HepG2 (cell line): ENCODE measurements around the gene GADD45GIP1. TPM values are rescaled to one million over a fixed set of nuclear protein-coding genes. Genes with fewer than 3 reads are reported as not detected.

Source experiments
- ATAC-seq: fragments of 200-7000 bp; cut with Tn5 transposase; 3 replicates; pipeline ENCODE4 v1.9.1; 2020; ENCODE audit warnings: mild to moderate bottlenecking, moderate library complexity
- BruUV-seq: library from RNA; stranded (reverse); fragments of 400-500 nt; replicated peaks from 2 replicates; lab custom pipeline; 2021; lab: Mats Ljungman, UMichigan
- CTCF ChIA-PET: fragments of 300-600 bp; formaldehyde crosslinking; extraction: SDS; loops from one replicate; lab custom pipeline; 2021; ENCODE audit warnings: low total read pairs, inconsistent platforms, low intra/inter-chr PET ratio; lab: Yijun Ruan, JAX
- POLR2A ChIA-PET: fragments of 350-600 bp; sonication (Branson Sonifier 250); formaldehyde crosslinking; loops from one replicate; lab custom pipeline; 2020; ENCODE audit warnings: antibody characterized with exemption, inconsistent platforms; lab: Yijun Ruan, JAX
- DNase-seq: peaks from one replicate; pipeline ENCODE4 v3.0.0-alpha.2; 2015; ENCODE audit warnings: low spot score
- FAIRE-seq: peaks from 3 replicates; lab custom pipeline; 2011; peaks lifted over from hg19 to GRCh38; lab: Jason Lieb, UNC
- H2AFZ ChIP-seq: one replicate; pipeline ENCODE4 v1.6.1; 2011; ENCODE audit warnings: low read length, inconsistent platforms
- H3K27ac ChIP-seq: fragments of 300-600 bp; 3 replicates; pipeline ENCODE4 v1.8.0; 2011; ENCODE audit warnings: mixed run types, mild to moderate bottlenecking, mixed read lengths, low read length, inconsistent platforms; ENCODE audit not compliant: insufficient read depth; ENCODE audit errors: extremely low read length
- H3K27me3 ChIP-seq, 2 experiments: fragments of 200-600 bp in 1 of 2; 2 replicates in 1 of 2; 3 replicates in 1 of 2; pipeline versions ENCODE4 v1.6.0 to v1.8.0; 2011; ENCODE audit warnings: low read length in 2 of 2, mild to moderate bottlenecking in 2 of 2, moderate library complexity in 2 of 2, inconsistent platforms in 1 of 2; ENCODE audit not compliant: insufficient read depth in 2 of 2, control insufficient read depth in 1 of 2
- H3K36me3 ChIP-seq, 2 experiments: fragments of 200-600 bp in 1 of 2; replicated peaks in 1 of 2; 2 replicates in 1 of 2; 3 replicates in 1 of 2; pipeline versions ENCODE4 v1.5.1 to v1.8.0; 2011; ENCODE audit warnings: low read length in 2 of 2, inconsistent platforms in 1 of 2; ENCODE audit not compliant: insufficient read depth in 2 of 2, control insufficient read depth in 1 of 2
- H3K4me1 ChIP-seq: 2 replicates; pipeline ENCODE4 v1.5.1; 2012; ENCODE audit warnings: low read length, inconsistent platforms; ENCODE audit not compliant: insufficient read depth
- H3K4me2 ChIP-seq: 2 replicates; pipeline ENCODE4 v1.6.0; 2011; ENCODE audit warnings: low read depth, low read length, inconsistent platforms
- H3K4me3 ChIP-seq, 3 experiments: fragments of 200-600 bp in 1 of 3; sonication (generic), shearing (Covaris generic) in 1 of 3; replicated peaks in 1 of 3; 2 replicates each; pipeline ENCODE4 v1.5.1; 2011 to 2016; ENCODE audit warnings: low read length in 3 of 3, inconsistent platforms in 2 of 3, low read depth in 2 of 3, mild to moderate bottlenecking in 2 of 3, control low read depth in 1 of 3, mixed read lengths in 1 of 3; ENCODE audit not compliant: insufficient read depth in 1 of 3
- H3K79me2 ChIP-seq: one replicate; pipeline ENCODE4 v1.6.1; 2011; ENCODE audit warnings: low read length, inconsistent platforms; ENCODE audit not compliant: insufficient read depth
- H3K9ac ChIP-seq: 2 replicates; pipeline ENCODE4 v1.6.0; 2011; ENCODE audit warnings: mild to moderate bottlenecking, low read depth, low read length, inconsistent platforms; ENCODE audit not compliant: insufficient read depth
- H3K9me3 ChIP-seq: 2 replicates; pipeline ENCODE4 v1.5.1; 2012; ENCODE audit warnings: mild to moderate bottlenecking, low read length
- H4K20me1 ChIP-seq: 2 replicates; pipeline ENCODE4 v1.6.0; 2011; ENCODE audit warnings: inconsistent platforms, mild to moderate bottlenecking, low read length, moderate library complexity; ENCODE audit not compliant: insufficient read depth
- NCOA1 ChIP-seq: sonication (generic); formaldehyde crosslinking; IDR thresholded peaks from 2 replicates; pipeline ENCODE4 v1.9.0; 2021; ENCODE audit warnings: missing genetic modification reagents
- ZNF121 ChIP-seq: sonication (generic); formaldehyde crosslinking; IDR thresholded peaks from 2 replicates; pipeline ENCODE4 v1.5.0; 2020; ENCODE audit warnings: mild to moderate bottlenecking, missing genetic modification reagents
- ZNF768 ChIP-seq: sonication (generic); formaldehyde crosslinking; IDR thresholded peaks from 2 replicates; pipeline ENCODE4 v1.4.0; 2020; ENCODE audit warnings: missing genetic modification reagents
- WGBS: methylation state at CpG from one replicate; pipeline ENCODE4 v1.1.6; 2017; ENCODE audit warnings: low lambda C conversion rate; 5-methylcytosine and 5-hydroxymethylcytosine counted together
- in situ Hi-C: cut with HindIII; loops from 2 replicates; pipeline ENCODE4 v1.10.0; 2017; ENCODE audit warnings: low pct_unique_long_range_greater_than_20kb; ENCODE audit not compliant: extremely low pct_ligation_motif_present
- intact Hi-C: fragments of 100-400 bp; cut with micrococcal nuclease; formaldehyde crosslinking; loops from one replicate; pipeline ENCODE4 v1.10.0; 2022; ENCODE audit not compliant: unreplicated experiment
- polyA plus RNA-seq, 8 experiments: library from polyadenylated mRNA; depleted of rRNA in 3 of 8; stranded (reverse) in 7 of 8; unstranded in 1 of 8; fragments of >200 nt; fragmentation: Illumina TruSeq in 4 of 8; extraction: Trizol in 4 of 8; gene quantifications; 2 replicates each; pipeline versions ENCODE4 v1.2.1 to v1.2.3, GENCODE V29; 2011 to 2016; ENCODE audit warnings: low read depth in 4 of 8, missing spikeins in 1 of 8, mixed read lengths in 1 of 8; ENCODE audit not compliant: insufficient read depth in 1 of 8
- total RNA-seq, 5 experiments: library from RNA; depleted of rRNA; stranded (reverse); fragments of >200 nt; fragmentation: Illumina TruSeq; extraction: Trizol; gene quantifications; 2 replicates each; pipeline ENCODE4 v1.2.3, GENCODE V29; 2016; ENCODE audit warnings: low read depth in 1 of 5
- TF ChIP-seq, protein P1 (sequence below): IDR thresholded peaks from 2 replicates; pipeline ENCODE4 v1.6.1; 2012; ENCODE audit warnings: low read depth, low read length, improper control_type of control experiment
- TF ChIP-seq, protein P2 (sequence below): sonication (generic); formaldehyde crosslinking; IDR thresholded peaks from 2 replicates; pipeline ENCODE4 v1.5.1; 2020; ENCODE audit warnings: mild to moderate bottlenecking, missing genetic modification reagents, moderate library complexity

The GADD45GIP1 gene
- total and polyA plus RNA-seq, 2 of the 13 experiments (the other 11 are each of a cell fraction or from before 2014, with no cell fraction given): 24.6 to 30.7 TPM

GRCh38 chr19:13005253-13005652, 48.2 kb upstream of the GADD45GIP1 start:
- in situ Hi-C loops (no loop called here), intact Hi-C loops (no loop called here)
- no peak overlapping the region for H3K27ac ChIP-seq
- TF ChIP-seq, protein P1, sequence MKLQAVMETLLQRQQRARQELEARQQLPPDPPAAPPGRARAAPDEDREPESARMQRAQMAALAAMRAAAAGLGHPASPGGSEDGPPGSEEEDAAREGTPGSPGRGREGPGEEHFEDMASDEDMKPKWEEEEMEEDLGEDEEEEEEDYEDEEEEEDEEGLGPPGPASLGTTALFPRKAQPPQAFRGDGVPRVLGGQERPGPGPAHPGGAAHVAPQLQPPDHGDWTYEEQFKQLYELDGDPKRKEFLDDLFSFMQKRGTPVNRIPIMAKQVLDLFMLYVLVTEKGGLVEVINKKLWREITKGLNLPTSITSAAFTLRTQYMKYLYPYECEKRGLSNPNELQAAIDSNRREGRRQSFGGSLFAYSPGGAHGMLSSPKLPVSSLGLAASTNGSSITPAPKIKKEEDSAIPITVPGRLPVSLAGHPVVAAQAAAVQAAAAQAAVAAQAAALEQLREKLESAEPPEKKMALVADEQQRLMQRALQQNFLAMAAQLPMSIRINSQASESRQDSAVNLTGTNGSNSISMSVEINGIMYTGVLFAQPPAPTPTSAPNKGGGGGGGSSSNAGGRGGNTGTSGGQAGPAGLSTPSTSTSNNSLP: no peak
- TF ChIP-seq ZNF768 (CRISPR knock-in tag): peak; percentile 62; the same call in 1 of the 2 replicates
- POLR2A ChIA-PET: interaction anchor here (1.1 to 3.8 kb wide), 6 partner anchors 8 to 55 kb away, joined by 3 to 16 read pairs (median 8); no protein-coding TSS in a partner anchor
- no peak overlapping the region for H3K4me2 ChIP-seq
- H4K20me1 ChIP-seq: 0 out of 2 replicates have a peak, but pooled peaks cover 4% of the 10 kb centered on the region
- DNase-seq (no peak), ATAC-seq (no peak), FAIRE-seq (no peak)
- H3K36me3 ChIP-seq: peaks cover 4 to 5% of the 10 kb centered on the region in 2 experiments; a peak in 3 of 5 replicates
- H3K9ac ChIP-seq: no peak overlapping the region
- H2AFZ ChIP-seq: no peak overlapping the region
- H3K27me3 ChIP-seq: no peaks in the 10 kb centered on the region; a peak in 1 of 5 replicates
- H3K9me3 ChIP-seq: no peaks in the 10 kb centered on the region
- peaks cover 34% of the 10 kb centered on the region for H3K79me2 ChIP-seq
- H3K4me1 ChIP-seq: peaks cover 13% of the 10 kb centered on the region
- CTCF ChIA-PET: no interaction called here
- BruUV-seq: no TSS peak
- no peak overlapping the region for H3K4me3 ChIP-seq
- WGBS: 100% methylated on average over 4 of the region's 4 CpGs

- CTCF ChIA-PET: no interaction called here
- in situ Hi-C loops (no loop called here), intact Hi-C loops (no loop called here)
- no TSS peak for BruUV-seq
- TF ChIP-seq NCOA1 (CRISPR knock-in tag) (no peak), ZNF121 (CRISPR knock-in tag) (no peak)
- TF ChIP-seq, protein P2, sequence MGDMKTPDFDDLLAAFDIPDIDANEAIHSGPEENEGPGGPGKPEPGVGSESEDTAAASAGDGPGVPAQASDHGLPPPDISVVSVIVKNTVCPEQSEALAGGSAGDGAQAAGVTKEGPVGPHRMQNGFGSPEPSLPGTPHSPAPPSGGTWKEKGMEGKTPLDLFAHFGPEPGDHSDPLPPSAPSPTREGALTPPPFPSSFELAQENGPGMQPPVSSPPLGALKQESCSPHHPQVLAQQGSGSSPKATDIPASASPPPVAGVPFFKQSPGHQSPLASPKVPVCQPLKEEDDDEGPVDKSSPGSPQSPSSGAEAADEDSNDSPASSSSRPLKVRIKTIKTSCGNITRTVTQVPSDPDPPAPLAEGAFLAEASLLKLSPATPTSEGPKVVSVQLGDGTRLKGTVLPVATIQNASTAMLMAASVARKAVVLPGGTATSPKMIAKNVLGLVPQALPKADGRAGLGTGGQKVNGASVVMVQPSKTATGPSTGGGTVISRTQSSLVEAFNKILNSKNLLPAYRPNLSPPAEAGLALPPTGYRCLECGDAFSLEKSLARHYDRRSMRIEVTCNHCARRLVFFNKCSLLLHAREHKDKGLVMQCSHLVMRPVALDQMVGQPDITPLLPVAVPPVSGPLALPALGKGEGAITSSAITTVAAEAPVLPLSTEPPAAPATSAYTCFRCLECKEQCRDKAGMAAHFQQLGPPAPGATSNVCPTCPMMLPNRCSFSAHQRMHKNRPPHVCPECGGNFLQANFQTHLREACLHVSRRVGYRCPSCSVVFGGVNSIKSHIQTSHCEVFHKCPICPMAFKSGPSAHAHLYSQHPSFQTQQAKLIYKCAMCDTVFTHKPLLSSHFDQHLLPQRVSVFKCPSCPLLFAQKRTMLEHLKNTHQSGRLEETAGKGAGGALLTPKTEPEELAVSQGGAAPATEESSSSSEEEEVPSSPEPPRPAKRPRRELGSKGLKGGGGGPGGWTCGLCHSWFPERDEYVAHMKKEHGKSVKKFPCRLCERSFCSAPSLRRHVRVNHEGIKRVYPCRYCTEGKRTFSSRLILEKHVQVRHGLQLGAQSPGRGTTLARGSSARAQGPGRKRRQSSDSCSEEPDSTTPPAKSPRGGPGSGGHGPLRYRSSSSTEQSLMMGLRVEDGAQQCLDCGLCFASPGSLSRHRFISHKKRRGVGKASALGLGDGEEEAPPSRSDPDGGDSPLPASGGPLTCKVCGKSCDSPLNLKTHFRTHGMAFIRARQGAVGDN (CRISPR knock-in tag): 0 out of 2 replicates have a peak, but pooled peaks have one; percentile 12
- FAIRE-seq: no peak
- Histone ChIP-seq H4K20me1 (0 out of 2 replicates have a peak, but pooled peaks cover 4% of the 10 kb centered on the region), H3K27me3 (no peaks in the 10 kb centered on the region; a peak in 1 of 5 replicates), H3K9me3 (no peaks in the 10 kb centered on the region), H3K27ac (no peak overlapping the region), H3K4me1 (peaks cover 13% of the 10 kb centered on the region), H3K9ac (no peak overlapping the region), H3K4me2 (no peak overlapping the region), H2AFZ (no peak overlapping the region), H3K4me3 (no peak overlapping the region), H3K79me2 (peaks cover 41% of the 10 kb centered on the region), H3K36me3 (peaks cover 5 to 7% of the 10 kb centered on the region in 2 experiments; a peak in 4 of 5 replicates)
- WGBS: 94% methylated on average over 6 of the region's 7 CpGs
- ATAC-seq: no peak
- POLR2A ChIA-PET: interaction anchor here (1.3 to 3.8 kb wide), 4 partner anchors 9 to 56 kb away, joined by 6 to 16 read pairs (median 10); no protein-coding TSS in a partner anchor
- DNase-seq: no peak
Observed at GRCh38 chr19:13004273-13004672, 47.2 kb upstream of the GADD45GIP1 start.
